NT2/D1 (cell line): Measurements from ENCODE around the gene SCAPER.

ENCODE experiments used
- DNase-seq: peaks from one replicate; pipeline ENCODE4 v3.0.0-alpha.2; 2011; ENCODE audit warnings: low read depth, low spot score
- H3K27me3 ChIP-seq: 2 replicates; pipeline ENCODE4 v1.6.0; 2011; ENCODE audit warnings: mild to moderate bottlenecking; ENCODE audit not compliant: insufficient read length, insufficient read depth
- H3K36me3 ChIP-seq: 2 replicates; pipeline ENCODE4 v1.6.1; 2011; ENCODE audit warnings: mild to moderate bottlenecking, low read length, mixed read lengths; ENCODE audit not compliant: insufficient read depth, insufficient read length
- H3K4me1 ChIP-seq: 2 replicates; pipeline ENCODE4 v1.5.1; 2011; ENCODE audit not compliant: insufficient read depth, insufficient read length
- H3K4me3 ChIP-seq: 2 replicates; pipeline ENCODE4 v1.5.1; 2011; ENCODE audit warnings: low read depth; ENCODE audit not compliant: insufficient read length
- H3K9ac ChIP-seq: 2 replicates; pipeline ENCODE4 v1.6.0; 2011; ENCODE audit warnings: low read depth; ENCODE audit not compliant: insufficient read length
- H3K9me3 ChIP-seq: 2 replicates; pipeline ENCODE4 v1.5.1; 2011; ENCODE audit warnings: mild to moderate bottlenecking, low read length; ENCODE audit not compliant: insufficient read depth
- SUZ12 ChIP-seq: IDR thresholded peaks from 2 replicates; pipeline ENCODE4 v1.6.1; 2011; ENCODE audit not compliant: insufficient read length, insufficient read depth; ENCODE audit errors: extremely low read depth
- YY1 ChIP-seq: IDR thresholded peaks from 2 replicates; pipeline ENCODE4 v1.6.1; 2011; ENCODE audit not compliant: insufficient read length, insufficient read depth
- ZNF274 ChIP-seq: IDR thresholded peaks from 2 replicates; pipeline ENCODE4 v1.6.1; 2011; ENCODE audit warnings: mild to moderate bottlenecking, low read depth, low read length

SCAPER gene

GRCh38 chr15:76363251-76363650 is 541.9 kb downstream of the SCAPER start:
- no peaks in the 10 kb centered on the region for H3K9me3 ChIP-seq
- DNase-seq: no peak
- no peak overlapping the region for H3K4me3 ChIP-seq
- no peaks in the 10 kb centered on the region for H3K4me1 ChIP-seq
- no peak overlapping the region for H3K9ac ChIP-seq
- no peaks in the 10 kb centered on the region for H3K27me3 ChIP-seq
- no peak for TF ChIP-seq ZNF274
- no peaks in the 10 kb centered on the region for H3K36me3 ChIP-seq

GRCh38 chr15:76360416-76360815 is 544.7 kb downstream of the SCAPER start:
- no peaks in the 10 kb centered on the region for H3K9me3 ChIP-seq
- H3K4me1 ChIP-seq: no peaks in the 10 kb centered on the region
- DNase-seq: no peak
- H3K27me3 ChIP-seq: no peaks in the 10 kb centered on the region
- H3K4me3 ChIP-seq: no peak overlapping the region
- H3K36me3 ChIP-seq: no peaks in the 10 kb centered on the region
- TF ChIP-seq SUZ12: no peak
- TF ChIP-seq YY1: no peak
- TF ChIP-seq ZNF274: no peak
- H3K9ac ChIP-seq: no peak overlapping the region

GRCh38 chr15:76359152-76359551 is 546.0 kb downstream of the SCAPER start:
- DNase-seq: no peak
- Histone ChIP-seq H3K9ac (no peak overlapping the region), H3K27me3 (no peaks in the 10 kb centered on the region), H3K9me3 (no peaks in the 10 kb centered on the region), H3K4me1 (no peaks in the 10 kb centered on the region), H3K36me3 (no peaks in the 10 kb centered on the region), H3K4me3 (no peak overlapping the region)
- TF ChIP-seq SUZ12 (no peak), YY1 (no peak), ZNF274 (no peak)

- DNase-seq: no peak
- Histone ChIP-seq H3K27me3 (no peaks in the 10 kb centered on the region), H3K9ac (no peak overlapping the region), H3K4me3 (no peak overlapping the region), H3K9me3 (no peaks in the 10 kb centered on the region), H3K36me3 (no peaks in the 10 kb centered on the region), H3K4me1 (no peaks in the 10 kb centered on the region)
- TF ChIP-seq SUZ12: no peak
- no peak for TF ChIP-seq YY1
- TF ChIP-seq ZNF274: no peak
Measured at GRCh38 chr15:76358453-76358852, 546.7 kb downstream of the SCAPER start.

- TF ChIP-seq ZNF274 (no peak), YY1 (no peak), SUZ12 (no peak)
- Histone ChIP-seq H3K9me3 (no peaks in the 10 kb centered on the region), H3K36me3 (no peaks in the 10 kb centered on the region), H3K9ac (no peak overlapping the region), H3K4me3 (no peak overlapping the region), H3K27me3 (peaks cover 12% of the 10 kb centered on the region), H3K4me1 (no peaks in the 10 kb centered on the region)
- DNase-seq: no peak
Measured at GRCh38 chr15:76354823-76355440, 550.2 kb downstream of the SCAPER start.

- Histone ChIP-seq H3K9me3 (no peaks in the 10 kb centered on the region), H3K9ac (no peak overlapping the region), H3K27me3 (peaks cover 23% of the 10 kb centered on the region), H3K4me1 (no peaks in the 10 kb centered on the region), H3K36me3 (no peaks in the 10 kb centered on the region), H3K4me3 (no peak overlapping the region)
- DNase-seq: no peak
- TF ChIP-seq YY1 (no peak), SUZ12 (no peak), ZNF274 (no peak)
Measured at GRCh38 chr15:76353903-76354302, 551.2 kb downstream of the SCAPER start.

GRCh38 chr15:76353023-76353577 is 552.0 kb downstream of the SCAPER start:
- Histone ChIP-seq H3K27me3 (peaks cover 31% of the 10 kb centered on the region), H3K9me3 (no peaks in the 10 kb centered on the region), H3K9ac (no peak overlapping the region), H3K4me3 (no peak overlapping the region), H3K36me3 (no peaks in the 10 kb centered on the region), H3K4me1 (no peaks in the 10 kb centered on the region)
- no peak for DNase-seq
- TF ChIP-seq YY1 (no peak), SUZ12 (no peak), ZNF274 (no peak)
